GM12865 (cell line): ENCODE data around the gene WDR36.
A peak's percentile ranks its signal among the peaks of the same experiment; 100 is the strongest.

ENCODE experiments used
- DNase-seq: peaks from one replicate; pipeline ENCODE4 v3.0.0; 2010; ENCODE audit warnings: low read depth
- H3K4me3 ChIP-seq: 2 replicates; pipeline ENCODE4 v1.5.1; 2011; ENCODE audit warnings: mild to moderate bottlenecking, low read depth, low read length, control low read depth
- TF ChIP-seq, protein P1 (sequence below): IDR thresholded peaks from 2 replicates; pipeline ENCODE4 v1.5.1; 2011; ENCODE audit warnings: low read length, control low read depth, low read depth, inconsistent platforms; ENCODE audit not compliant: insufficient read depth; ENCODE audit errors: missing control alignments

The WDR36 gene

DNA sequence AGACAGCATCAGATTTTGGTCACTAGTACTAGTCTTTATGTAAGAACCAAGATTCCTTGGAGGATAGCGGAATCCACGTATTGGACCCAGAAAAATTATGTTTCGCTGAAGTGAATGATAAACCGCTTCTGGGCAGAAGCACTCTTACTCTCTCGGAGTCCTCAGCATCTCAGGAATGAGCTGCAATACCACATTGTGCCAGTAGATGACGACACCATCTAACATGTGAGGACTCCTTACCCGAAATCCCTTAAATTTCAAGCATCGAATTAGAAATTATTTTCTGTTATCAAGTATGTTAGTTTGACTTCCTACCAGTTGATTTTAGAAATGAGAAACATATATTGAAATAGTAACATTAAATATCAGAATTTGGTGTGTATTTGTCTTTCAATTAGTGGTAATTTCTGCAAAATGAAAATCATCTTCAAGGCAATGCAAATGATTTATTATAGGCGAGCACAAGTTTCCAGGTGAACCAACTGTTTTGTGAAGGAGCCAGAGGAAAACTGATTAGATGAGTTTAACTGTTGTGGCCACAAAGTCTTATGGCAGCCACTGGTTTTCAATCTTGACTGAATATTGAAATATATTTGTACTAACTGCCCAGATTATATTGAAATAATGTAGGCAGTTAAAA lies 66.1 kb downstream of the WDR36 start:
- no peak overlapping the region for H3K4me3 ChIP-seq
- TF ChIP-seq, protein P1, sequence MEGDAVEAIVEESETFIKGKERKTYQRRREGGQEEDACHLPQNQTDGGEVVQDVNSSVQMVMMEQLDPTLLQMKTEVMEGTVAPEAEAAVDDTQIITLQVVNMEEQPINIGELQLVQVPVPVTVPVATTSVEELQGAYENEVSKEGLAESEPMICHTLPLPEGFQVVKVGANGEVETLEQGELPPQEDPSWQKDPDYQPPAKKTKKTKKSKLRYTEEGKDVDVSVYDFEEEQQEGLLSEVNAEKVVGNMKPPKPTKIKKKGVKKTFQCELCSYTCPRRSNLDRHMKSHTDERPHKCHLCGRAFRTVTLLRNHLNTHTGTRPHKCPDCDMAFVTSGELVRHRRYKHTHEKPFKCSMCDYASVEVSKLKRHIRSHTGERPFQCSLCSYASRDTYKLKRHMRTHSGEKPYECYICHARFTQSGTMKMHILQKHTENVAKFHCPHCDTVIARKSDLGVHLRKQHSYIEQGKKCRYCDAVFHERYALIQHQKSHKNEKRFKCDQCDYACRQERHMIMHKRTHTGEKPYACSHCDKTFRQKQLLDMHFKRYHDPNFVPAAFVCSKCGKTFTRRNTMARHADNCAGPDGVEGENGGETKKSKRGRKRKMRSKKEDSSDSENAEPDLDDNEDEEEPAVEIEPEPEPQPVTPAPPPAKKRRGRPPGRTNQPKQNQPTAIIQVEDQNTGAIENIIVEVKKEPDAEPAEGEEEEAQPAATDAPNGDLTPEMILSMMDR, result peak; percentile 100
- DNase-seq, result peak; percentile 89

DNA sequence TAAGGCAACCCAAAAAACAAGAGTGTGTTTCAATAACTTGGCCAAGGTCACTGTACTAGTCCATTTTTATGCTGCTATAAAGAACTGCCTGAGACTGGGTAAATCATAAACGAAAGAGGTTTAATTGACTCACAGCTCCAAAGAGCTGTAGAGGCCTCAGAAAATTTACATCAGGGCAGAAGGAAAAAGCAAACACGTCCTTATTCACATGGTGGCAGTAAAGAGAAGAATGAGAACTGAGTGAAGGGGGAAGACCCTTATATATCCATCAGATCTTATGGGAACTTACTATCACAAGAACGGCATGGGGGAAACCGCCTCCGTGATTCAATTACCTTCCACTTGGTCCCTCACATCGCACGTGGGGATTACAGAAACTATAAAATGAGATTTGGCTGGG lies 67.7 kb downstream of the WDR36 start:
- peak; percentile 9 for DNase-seq
- TF ChIP-seq, protein P1, result no peak
- H3K4me3 ChIP-seq, result no peak overlapping the region

- DNase-seq, result no peak
- TF ChIP-seq, protein P1, result no peak
- no peak overlapping the region for H3K4me3 ChIP-seq
Observed at GRCh38 chr5:111163000-111163399, 70.9 kb downstream of the WDR36 start.

GRCh38 chr5:111165058-111165457 lies 72.9 kb downstream of the WDR36 start:
- DNase-seq, result no peak
- H3K4me3 ChIP-seq, result no peak overlapping the region
- TF ChIP-seq, protein P1, result no peak

GRCh38 chr5:111167551-111167950 lies 75.4 kb downstream of the WDR36 start:
- H3K4me3 ChIP-seq, result no peak overlapping the region
- TF ChIP-seq, protein P1, result no peak

DNA sequence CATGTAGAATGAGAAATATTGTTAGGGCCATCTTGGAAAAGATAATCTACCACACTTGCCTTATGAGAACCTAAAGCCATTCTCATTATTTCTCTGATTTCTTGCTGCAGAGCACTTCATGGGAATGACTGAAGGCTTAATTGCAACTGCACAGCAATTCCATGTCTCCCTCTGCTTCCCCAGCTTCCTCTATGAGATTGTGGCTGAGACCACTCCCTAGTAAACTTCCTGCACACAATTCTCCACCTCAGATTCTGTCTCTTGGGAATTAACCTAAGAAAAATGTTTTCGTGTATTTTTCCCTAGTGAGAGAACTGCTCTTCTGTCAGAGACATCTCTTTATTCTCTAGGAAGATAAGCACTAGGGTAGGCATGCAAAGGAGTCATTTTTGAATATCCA lies 76.5 kb downstream of the WDR36 start:
- H3K4me3 ChIP-seq, result no peak overlapping the region
- DNase-seq, result no peak
- TF ChIP-seq, protein P1, result no peak

More at GRCh38 chr5:111167551-111167950, 75.4 kb downstream of the WDR36 start:
- DNase-seq, result no peak

GRCh38 chr5:111169269-111169668 lies 77.1 kb downstream of the WDR36 start:
- DNase-seq, result no peak
- TF ChIP-seq, protein P1, result no peak
- H3K4me3 ChIP-seq, result no peak overlapping the region
